ENCODE data around the gene WDR7.
"Not testable (repeated sequence)": the region's sequence is repeated elsewhere in the genome, so short reads cannot be mapped to it uniquely, and the experiment has no call there.

The WDR7 gene

GRCh38 chr18:56652802-56653201, 1.6 kb downstream of the WDR7 start:
- H3K4me3 ChIP-seq (ENCODE audit: severe bottlenecking) = no peak overlapping the region
- ATAC-seq (ENCODE audit: low read depth) (no peak), DNase-seq (ENCODE audit: low spot score) (no peak)
- H3K27ac ChIP-seq (ENCODE audit: poor library complexity, severe bottlenecking) = no peak overlapping the region
- TF ChIP-seq CTCF (IDR thresholded peaks at IDR 0.05; ENCODE audit: poor library complexity, severe bottlenecking) = no peak
- H3K27me3 ChIP-seq (ENCODE audit: insufficient read depth, poor library complexity, severe bottlenecking) = no peaks in the 10 kb centered on the region
- no peaks in the 10 kb centered on the region for H3K4me1 ChIP-seq (ENCODE audit: insufficient read depth, poor library complexity, severe bottlenecking)
- no peaks in the 10 kb centered on the region for H3K9me3 ChIP-seq (ENCODE audit: severe bottlenecking)
- no peaks in the 10 kb centered on the region for H3K36me3 ChIP-seq (ENCODE audit: low read depth)

GRCh38 chr18:56654280-56654679, 3.1 kb downstream of the WDR7 start:
- not testable (repeated sequence) for H3K27ac ChIP-seq (ENCODE audit: poor library complexity, severe bottlenecking); H3K27me3 ChIP-seq (ENCODE audit: insufficient read depth, poor library complexity, severe bottlenecking); DNase-seq (ENCODE audit: low spot score); H3K36me3 ChIP-seq (ENCODE audit: low read depth); H3K9me3 ChIP-seq (ENCODE audit: severe bottlenecking); H3K4me3 ChIP-seq (ENCODE audit: severe bottlenecking); H3K4me1 ChIP-seq (ENCODE audit: insufficient read depth, poor library complexity, severe bottlenecking); ATAC-seq (ENCODE audit: low read depth)

GRCh38 chr18:56658261-56658660, 7.1 kb downstream of the WDR7 start:
- H3K27me3 ChIP-seq (ENCODE audit: insufficient read depth, poor library complexity, severe bottlenecking) = no peaks in the 10 kb centered on the region

GRCh38 chr18:56659111-56659510, 8.0 kb downstream of the WDR7 start:
- Histone ChIP-seq H3K27ac (ENCODE audit: poor library complexity, severe bottlenecking) (no peak overlapping the region), H3K9me3 (ENCODE audit: severe bottlenecking) (no peaks in the 10 kb centered on the region), H3K4me3 (ENCODE audit: severe bottlenecking) (no peak overlapping the region), H3K27me3 (ENCODE audit: insufficient read depth, poor library complexity, severe bottlenecking) (no peaks in the 10 kb centered on the region), H3K4me1 (ENCODE audit: insufficient read depth, poor library complexity, severe bottlenecking) (no peaks in the 10 kb centered on the region), H3K36me3 (ENCODE audit: low read depth) (no peaks in the 10 kb centered on the region)
- DNase-seq (ENCODE audit: low spot score) (no peak), ATAC-seq (ENCODE audit: low read depth) (no peak)
- TF ChIP-seq CTCF (IDR thresholded peaks at IDR 0.05; ENCODE audit: poor library complexity, severe bottlenecking) = no peak

More at GRCh38 chr18:56658261-56658660, 7.1 kb downstream of the WDR7 start:
- no peak for TF ChIP-seq CTCF (IDR thresholded peaks at IDR 0.05; ENCODE audit: poor library complexity, severe bottlenecking)
- DNase-seq (ENCODE audit: low spot score) (no peak), ATAC-seq (ENCODE audit: low read depth) (no peak)
- Histone ChIP-seq H3K27ac (ENCODE audit: poor library complexity, severe bottlenecking) (no peak overlapping the region), H3K36me3 (ENCODE audit: low read depth) (no peaks in the 10 kb centered on the region), H3K4me3 (ENCODE audit: severe bottlenecking) (no peak overlapping the region), H3K9me3 (ENCODE audit: severe bottlenecking) (no peaks in the 10 kb centered on the region), H3K4me1 (ENCODE audit: insufficient read depth, poor library complexity, severe bottlenecking) (no peaks in the 10 kb centered on the region)

- H3K9me3 ChIP-seq (ENCODE audit: severe bottlenecking) = no peaks in the 10 kb centered on the region
- H3K27ac ChIP-seq (ENCODE audit: poor library complexity, severe bottlenecking) = no peak overlapping the region
- TF ChIP-seq CTCF (IDR thresholded peaks at IDR 0.05; ENCODE audit: poor library complexity, severe bottlenecking) = no peak
- no peaks in the 10 kb centered on the region for H3K4me1 ChIP-seq (ENCODE audit: insufficient read depth, poor library complexity, severe bottlenecking)
- no peak overlapping the region for H3K4me3 ChIP-seq (ENCODE audit: severe bottlenecking)
- no peak for DNase-seq (ENCODE audit: low spot score)
- no peaks in the 10 kb centered on the region for H3K27me3 ChIP-seq (ENCODE audit: insufficient read depth, poor library complexity, severe bottlenecking)
- no peaks in the 10 kb centered on the region for H3K36me3 ChIP-seq (ENCODE audit: low read depth)
- ATAC-seq (ENCODE audit: low read depth) = no peak
These were observed 9.5 kb downstream of the WDR7 start for GRCh38 chr18:56660655-56661054.
